Lower lobe of right lung (tissue), 2 donors: ENCODE data around the gene PSME4. TPM values are rescaled to one million over a fixed set of nuclear protein-coding genes. Genes with fewer than 3 reads are reported as not detected.

ENCODE experiments used
- ATAC-seq, 2 donors: fragments of 200-7000 bp; cut with Tn5 transposase; one replicate each; pipeline ENCODE4 v1.9.1; 2020 to 2022; ENCODE audit warnings: mild to moderate bottlenecking in 2 of 2, moderate library complexity in 2 of 2
- DNase-seq: peaks from one replicate; pipeline ENCODE4 v3.0.0-alpha.2; 2020
- H3K27ac ChIP-seq: fragments of 200-600 bp; one replicate; pipeline ENCODE4 v1.8.0; 2022
- H3K27me3 ChIP-seq: fragments of 200-600 bp; one replicate; pipeline ENCODE4 v1.8.0; 2022; ENCODE audit warnings: low read depth
- H3K36me3 ChIP-seq: fragments of 200-600 bp; one replicate; pipeline ENCODE4 v1.8.0; 2022; ENCODE audit warnings: mild to moderate bottlenecking
- H3K4me1 ChIP-seq: fragments of 200-600 bp; one replicate; pipeline ENCODE4 v1.8.0; 2022
- H3K4me3 ChIP-seq: fragments of 200-600 bp; one replicate; pipeline ENCODE4 v1.8.0; 2022; ENCODE audit warnings: mild to moderate bottlenecking
- H3K9me3 ChIP-seq: fragments of 200-600 bp; one replicate; pipeline ENCODE4 v1.8.0; 2022
- intact Hi-C: fragments of 100-400 bp; cut with DNase I; formaldehyde crosslinking; loops from one replicate; pipeline ENCODE4 v1.11.0; 2022
- total RNA-seq: library from RNA; stranded (reverse); fragmentation: NEBNext Ultra II Directional; extraction: Animal tissue kit (Norgen Biotek cat#: 25700); gene quantifications from one replicate; pipeline ENCODE4 v1.2.1, GENCODE V29; 2021
- TF ChIP-seq, protein P1 (sequence below): fragments of 200-600 bp; IDR thresholded peaks from one replicate; pipeline ENCODE4 v1.8.0; 2022; ENCODE audit warnings: antibody characterized with exemption, mild to moderate bottlenecking
- donor health status: DM: no; HTN: yes; CAD: no; lungs with severe emphysema.

The PSME4 gene
- total RNA-seq, 1 donor from 2014 or later: 42.9 TPM

DNA sequence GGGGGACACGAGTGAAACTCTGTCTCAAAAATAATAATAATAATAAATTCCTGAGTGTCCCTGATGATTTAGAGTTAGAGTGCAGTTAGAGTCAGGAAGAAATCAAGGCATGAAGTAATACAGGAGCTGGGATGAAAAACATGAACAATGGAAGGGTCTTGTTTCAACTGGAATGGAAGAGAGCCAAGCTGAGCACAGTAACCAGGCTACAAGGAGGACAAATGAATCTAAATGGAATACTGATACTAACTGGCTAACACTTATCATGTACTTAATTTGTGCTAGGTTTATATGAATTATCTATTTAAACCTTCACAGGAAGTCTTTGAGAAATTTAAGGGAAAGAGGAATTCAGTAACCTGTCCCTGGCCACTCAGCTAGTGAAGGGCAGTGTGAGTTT, 38.8 kb upstream of the PSME4 start:
- Histone ChIP-seq H3K27ac (no peak overlapping the region), H3K9me3 (no peaks in the 10 kb centered on the region), H3K4me3 (no peak overlapping the region), H3K4me1 (no peaks in the 10 kb centered on the region), H3K36me3 (no peaks in the 10 kb centered on the region), H3K27me3 (no peaks in the 10 kb centered on the region)
- intact Hi-C loops: no loop called here
- ATAC-seq (no peak), DNase-seq (no peak)
- TF ChIP-seq, protein P1, sequence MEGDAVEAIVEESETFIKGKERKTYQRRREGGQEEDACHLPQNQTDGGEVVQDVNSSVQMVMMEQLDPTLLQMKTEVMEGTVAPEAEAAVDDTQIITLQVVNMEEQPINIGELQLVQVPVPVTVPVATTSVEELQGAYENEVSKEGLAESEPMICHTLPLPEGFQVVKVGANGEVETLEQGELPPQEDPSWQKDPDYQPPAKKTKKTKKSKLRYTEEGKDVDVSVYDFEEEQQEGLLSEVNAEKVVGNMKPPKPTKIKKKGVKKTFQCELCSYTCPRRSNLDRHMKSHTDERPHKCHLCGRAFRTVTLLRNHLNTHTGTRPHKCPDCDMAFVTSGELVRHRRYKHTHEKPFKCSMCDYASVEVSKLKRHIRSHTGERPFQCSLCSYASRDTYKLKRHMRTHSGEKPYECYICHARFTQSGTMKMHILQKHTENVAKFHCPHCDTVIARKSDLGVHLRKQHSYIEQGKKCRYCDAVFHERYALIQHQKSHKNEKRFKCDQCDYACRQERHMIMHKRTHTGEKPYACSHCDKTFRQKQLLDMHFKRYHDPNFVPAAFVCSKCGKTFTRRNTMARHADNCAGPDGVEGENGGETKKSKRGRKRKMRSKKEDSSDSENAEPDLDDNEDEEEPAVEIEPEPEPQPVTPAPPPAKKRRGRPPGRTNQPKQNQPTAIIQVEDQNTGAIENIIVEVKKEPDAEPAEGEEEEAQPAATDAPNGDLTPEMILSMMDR: no peak

DNA sequence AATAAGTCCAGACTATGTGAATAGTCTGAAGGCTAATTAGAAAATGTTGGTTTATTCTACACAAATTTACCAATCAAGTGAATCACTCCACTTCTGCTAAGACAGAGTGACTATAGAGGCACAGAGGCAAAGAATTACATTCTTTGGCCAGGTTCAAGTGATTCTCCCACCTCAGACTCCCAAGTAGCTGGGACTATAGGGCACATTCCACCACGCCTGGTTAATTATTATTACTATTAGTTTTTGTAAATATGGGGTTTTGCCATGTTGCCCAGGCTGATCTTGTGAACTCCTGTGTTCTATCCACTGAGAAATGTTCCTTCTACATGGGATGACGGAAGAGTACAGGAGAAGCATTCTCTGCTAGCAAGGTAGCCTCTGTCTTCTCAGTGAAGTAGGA, 37.6 kb upstream of the PSME4 start:
- DNase-seq: no peak
- Histone ChIP-seq H3K27me3 (no peaks in the 10 kb centered on the region), H3K9me3 (no peaks in the 10 kb centered on the region), H3K4me3 (no peak overlapping the region), H3K36me3 (no peaks in the 10 kb centered on the region), H3K27ac (no peak overlapping the region), H3K4me1 (no peaks in the 10 kb centered on the region)
- no peak for ATAC-seq
- intact Hi-C loops: no loop called here
- TF ChIP-seq, protein P1: no peak

DNA sequence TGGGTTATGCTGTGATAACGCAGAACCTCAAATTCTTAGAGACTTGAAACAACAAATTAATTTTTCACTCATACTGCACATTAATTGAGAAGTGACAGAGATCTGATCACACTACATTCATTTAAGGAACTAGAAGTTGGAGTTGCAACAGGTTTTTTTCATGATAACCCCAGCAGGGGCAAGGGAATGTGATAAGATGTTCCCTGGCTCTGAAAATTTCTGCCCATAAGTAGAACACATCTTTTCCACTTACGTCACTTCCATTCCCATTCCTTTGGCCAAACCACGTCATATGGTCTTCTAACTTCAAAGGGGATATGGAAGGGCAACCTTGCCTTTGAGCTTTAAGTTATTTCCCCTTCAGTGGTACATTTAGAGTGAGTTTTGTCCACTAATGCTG, 29.7 kb upstream of the PSME4 start:
- Histone ChIP-seq H3K27me3 (no peaks in the 10 kb centered on the region), H3K27ac (no peak overlapping the region), H3K4me1 (no peaks in the 10 kb centered on the region), H3K4me3 (no peak overlapping the region), H3K36me3 (no peaks in the 10 kb centered on the region), H3K9me3 (no peaks in the 10 kb centered on the region)
- TF ChIP-seq, protein P1: no peak
- DNase-seq (no peak), ATAC-seq (peak in 1 of 2 donors; percentile 24)
- intact Hi-C loops: no loop called here

DNA sequence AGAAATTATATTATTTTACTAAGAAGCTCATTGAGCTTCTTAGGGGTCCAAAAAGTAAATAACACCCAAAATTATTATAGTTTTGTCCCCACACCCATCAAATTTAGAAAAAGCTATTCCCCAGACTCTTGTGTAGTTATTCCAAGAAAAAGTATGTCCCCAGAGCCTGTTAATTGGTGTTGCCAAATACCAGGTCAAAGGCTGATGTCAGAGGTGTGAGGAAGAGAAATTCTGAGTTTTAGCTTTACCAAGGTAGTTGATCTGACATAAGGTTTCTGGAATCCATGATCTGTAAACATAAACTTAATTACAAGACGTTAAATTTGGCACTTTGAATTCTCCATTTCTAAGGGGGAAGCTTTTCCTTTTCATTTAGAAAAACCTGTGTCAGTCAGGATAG, 29.3 kb upstream of the PSME4 start:
- H3K36me3 ChIP-seq: no peaks in the 10 kb centered on the region
- DNase-seq (no peak), ATAC-seq (no peak)
- H3K4me1 ChIP-seq: no peaks in the 10 kb centered on the region
- TF ChIP-seq, protein P1: no peak
- H3K27me3 ChIP-seq: no peaks in the 10 kb centered on the region
- H3K27ac ChIP-seq: no peak overlapping the region
- no peaks in the 10 kb centered on the region for H3K9me3 ChIP-seq
- H3K4me3 ChIP-seq: no peak overlapping the region
- intact Hi-C loops: no loop called here

- H3K4me1 ChIP-seq: no peaks in the 10 kb centered on the region
Observed at GRCh38 chr2:53998834-53999233, 28.0 kb upstream of the PSME4 start.

More at GRCh38 chr2:53998834-53999233, 28.0 kb upstream of the PSME4 start:
- TF ChIP-seq, protein P1: no peak
- no peaks in the 10 kb centered on the region for H3K36me3 ChIP-seq
- no peak for ATAC-seq
- no peaks in the 10 kb centered on the region for H3K27me3 ChIP-seq
- H3K27ac ChIP-seq: no peak overlapping the region
- H3K4me3 ChIP-seq: no peak overlapping the region
- intact Hi-C loops: no loop called here
- DNase-seq: no peak
- H3K9me3 ChIP-seq: no peaks in the 10 kb centered on the region
